Stimulated activated memory B cell treated with anti-CD40 and anti-IgM and Interleukin-4, amounts not matched to agents 10 μg/mL and 1 μg/mL and 100 μg/mL, for 72 hours (primary cell): ENCODE measurements around the gene CDH4.
"Not testable (repeated sequence)": the region's sequence is repeated elsewhere in the genome, so short reads cannot be mapped to it uniquely, and the experiment has no call there.

Experiments used
- ATAC-seq: fragments of 150-1000 bp; cut with Tn5 transposase; 2 replicates; pipeline ENCODE4 v1.10.0; 2021
- H3K27ac Mint-ChIP-seq: one replicate; pipeline ENCODE4 v1.8.0; 2022; ENCODE audit warnings: mild to moderate bottlenecking, mixed read lengths
- H3K27me3 Mint-ChIP-seq: one replicate; pipeline ENCODE4 v1.8.0; 2022; ENCODE audit warnings: mixed read lengths
- H3K36me3 Mint-ChIP-seq: one replicate; pipeline ENCODE4 v1.8.0; 2022; ENCODE audit warnings: mixed read lengths
- H3K4me1 Mint-ChIP-seq: one replicate; pipeline ENCODE4 v1.8.0; 2022; ENCODE audit warnings: mixed read lengths
- H3K4me3 Mint-ChIP-seq: one replicate; pipeline ENCODE4 v1.8.0; 2022; ENCODE audit warnings: mild to moderate bottlenecking, moderate library complexity, mixed read lengths
- H3K9me3 Mint-ChIP-seq: one replicate; pipeline ENCODE4 v1.8.0; 2022; ENCODE audit warnings: mixed read lengths

Gene CDH4

GRCh38 chr20:61263084-61263695 lies 11.1 kb downstream of the CDH4 start:
- Mint-ChIP-seq H3K36me3 (no peaks in the 10 kb centered on the region), H3K27me3 (peaks cover 11% of the 10 kb centered on the region), H3K27ac (no peak overlapping the region), H3K4me3 (no peak overlapping the region), H3K9me3 (peaks cover 17% of the 10 kb centered on the region), H3K4me1 (no peaks in the 10 kb centered on the region)
- ATAC-seq: no peak

DNA sequence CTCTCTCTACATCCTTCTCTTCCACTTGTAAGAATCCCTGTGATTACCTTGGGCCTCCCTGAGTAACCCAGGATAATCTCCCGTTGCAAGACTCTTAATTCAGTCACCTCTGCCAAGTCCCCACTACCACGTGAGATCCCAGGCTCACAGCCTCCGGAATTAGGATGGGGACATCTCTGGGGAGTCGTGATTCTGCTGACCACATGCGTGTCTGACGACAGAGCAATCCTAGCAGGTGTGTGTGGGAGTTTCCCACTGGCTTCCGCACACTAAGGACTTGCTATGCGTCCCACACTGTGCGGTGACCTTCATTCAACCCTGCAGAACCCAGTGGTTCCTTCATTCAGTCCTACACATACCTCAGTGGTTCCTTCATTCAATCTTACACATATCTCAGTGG lies 11.9 kb downstream of the CDH4 start:
- Mint-ChIP-seq H3K27me3 (peaks cover 11% of the 10 kb centered on the region), H3K4me3 (no peak overlapping the region), H3K9me3 (peaks cover 9% of the 10 kb centered on the region), H3K27ac (no peak overlapping the region), H3K4me1 (no peaks in the 10 kb centered on the region), H3K36me3 (no peaks in the 10 kb centered on the region)
- no peak for ATAC-seq

GRCh38 chr20:61267241-61267640 lies 15.2 kb downstream of the CDH4 start:
- H3K36me3 Mint-ChIP-seq: no peaks in the 10 kb centered on the region
- H3K4me1 Mint-ChIP-seq: no peaks in the 10 kb centered on the region
- H3K27me3 Mint-ChIP-seq: peaks cover 11% of the 10 kb centered on the region
- ATAC-seq: no peak
- no peak overlapping the region for H3K27ac Mint-ChIP-seq
- no peak overlapping the region for H3K4me3 Mint-ChIP-seq
- peaks cover 3% of the 10 kb centered on the region for H3K9me3 Mint-ChIP-seq

DNA sequence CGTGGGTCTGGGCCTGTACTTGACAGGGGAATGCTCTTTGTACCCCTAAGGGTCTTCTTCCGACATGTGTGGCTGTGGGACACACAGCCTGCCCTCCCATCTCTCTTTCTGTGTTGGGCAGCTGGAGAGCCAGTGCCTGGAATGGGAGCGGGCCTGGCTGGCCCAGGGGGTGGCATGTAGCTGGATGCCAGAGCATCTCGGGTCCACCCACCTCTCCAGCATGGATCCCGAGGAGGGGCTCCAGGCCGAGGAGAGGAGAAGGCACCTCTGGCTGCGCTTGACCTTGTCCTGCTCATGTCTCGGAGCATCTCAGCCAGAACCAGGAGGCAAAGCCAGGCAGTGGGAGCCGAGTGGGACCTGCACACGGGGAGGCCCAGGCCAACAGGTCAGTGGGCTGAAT lies 16.0 kb downstream of the CDH4 start:
- Mint-ChIP-seq H3K27me3 (peaks cover 11% of the 10 kb centered on the region), H3K4me3 (no peak overlapping the region), H3K27ac (no peak overlapping the region), H3K36me3 (no peaks in the 10 kb centered on the region), H3K4me1 (no peaks in the 10 kb centered on the region), H3K9me3 (peaks cover 10% of the 10 kb centered on the region)
- no peak for ATAC-seq

- no peak overlapping the region for H3K27ac Mint-ChIP-seq
- peaks cover 30% of the 10 kb centered on the region for H3K9me3 Mint-ChIP-seq
- H3K4me3 Mint-ChIP-seq: no peak overlapping the region
- no peak for ATAC-seq
- H3K4me1 Mint-ChIP-seq: no peaks in the 10 kb centered on the region
- H3K27me3 Mint-ChIP-seq: peaks cover 3% of the 10 kb centered on the region
- no peaks in the 10 kb centered on the region for H3K36me3 Mint-ChIP-seq
Measured at GRCh38 chr20:61271312-61272231, 19.5 kb downstream of the CDH4 start.

GRCh38 chr20:61273024-61273423 lies 21.0 kb downstream of the CDH4 start:
- not testable (repeated sequence) for H3K27ac Mint-ChIP-seq, ATAC-seq, H3K4me1 Mint-ChIP-seq, H3K4me3 Mint-ChIP-seq, H3K27me3 Mint-ChIP-seq, H3K36me3 Mint-ChIP-seq
- peaks cover 32% of the 10 kb centered on the region for H3K9me3 Mint-ChIP-seq

- H3K27me3 Mint-ChIP-seq, H3K36me3 Mint-ChIP-seq, H3K27ac Mint-ChIP-seq, H3K4me3 Mint-ChIP-seq, H3K4me1 Mint-ChIP-seq, ATAC-seq: not testable (repeated sequence)
- H3K9me3 Mint-ChIP-seq: peaks cover 32% of the 10 kb centered on the region
Measured at GRCh38 chr20:61273666-61274065, 21.6 kb downstream of the CDH4 start.

DNA sequence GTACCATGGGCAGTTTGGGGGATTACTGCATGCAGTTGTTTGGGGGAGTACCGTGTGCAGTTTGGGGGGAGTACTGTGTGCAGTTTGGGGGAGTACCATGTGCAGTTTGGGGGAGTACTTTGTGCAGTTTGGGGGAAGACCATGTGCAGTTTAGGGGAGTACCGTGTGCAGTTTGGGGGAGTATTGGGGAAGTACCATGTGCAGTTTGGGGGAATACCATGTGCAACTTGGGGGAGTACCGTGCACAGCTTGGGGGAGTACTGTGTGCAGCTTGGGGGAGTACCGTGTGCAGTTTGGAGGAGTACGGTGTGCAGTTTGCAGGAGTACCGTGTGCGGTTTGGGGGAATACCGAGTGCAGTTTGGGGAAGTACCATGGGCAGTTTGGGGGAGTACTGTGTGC lies 22.3 kb downstream of the CDH4 start:
- H3K27ac Mint-ChIP-seq: no peak overlapping the region
- H3K9me3 Mint-ChIP-seq: peaks cover 32% of the 10 kb centered on the region
- H3K4me1 Mint-ChIP-seq: no peaks in the 10 kb centered on the region
- H3K27me3 Mint-ChIP-seq: peaks cover 9% of the 10 kb centered on the region
- ATAC-seq: no peak
- H3K4me3 Mint-ChIP-seq: no peak overlapping the region
- no peaks in the 10 kb centered on the region for H3K36me3 Mint-ChIP-seq

- peaks cover 9% of the 10 kb centered on the region for H3K27me3 Mint-ChIP-seq
- H3K4me3 Mint-ChIP-seq: no peak overlapping the region
- H3K9me3 Mint-ChIP-seq: peaks cover 27% of the 10 kb centered on the region
- H3K27ac Mint-ChIP-seq: no peak overlapping the region
- no peaks in the 10 kb centered on the region for H3K36me3 Mint-ChIP-seq
- no peaks in the 10 kb centered on the region for H3K4me1 Mint-ChIP-seq
- no peak for ATAC-seq
Measured at GRCh38 chr20:61278296-61278695, 26.2 kb downstream of the CDH4 start.

DNA sequence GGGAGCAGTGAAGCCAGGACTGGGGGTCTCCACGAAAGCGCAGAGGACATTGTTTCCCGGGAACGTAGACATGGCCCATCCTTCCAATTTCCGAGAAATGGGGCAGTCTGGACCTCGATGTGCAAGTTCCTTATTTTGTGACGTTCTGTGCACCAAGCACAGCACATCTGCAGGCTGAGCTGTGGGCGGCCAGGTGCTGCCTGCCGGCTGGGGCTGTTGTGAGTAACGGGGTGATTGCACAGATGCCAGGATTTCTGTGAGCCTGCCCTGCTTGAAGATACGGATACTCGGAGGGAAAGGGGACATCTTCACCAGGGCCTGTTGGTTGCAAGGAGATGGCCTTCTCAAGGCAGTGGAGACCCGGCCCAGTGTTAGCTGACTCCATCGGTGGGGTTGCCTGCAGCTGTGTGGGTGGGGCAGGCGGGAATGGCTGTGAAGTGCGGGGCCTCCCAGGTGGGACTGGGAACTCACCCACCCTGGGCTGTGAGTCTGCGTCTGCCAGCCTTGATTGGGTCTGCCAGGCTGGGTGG lies 27.6 kb downstream of the CDH4 start:
- no peak overlapping the region for H3K27ac Mint-ChIP-seq
- H3K27me3 Mint-ChIP-seq: peaks cover 9% of the 10 kb centered on the region
- H3K9me3 Mint-ChIP-seq: peaks cover 14% of the 10 kb centered on the region

GRCh38 chr20:61280217-61280980 lies 28.3 kb downstream of the CDH4 start:
- no peaks in the 10 kb centered on the region for H3K4me1 Mint-ChIP-seq
- H3K4me3 Mint-ChIP-seq: no peak overlapping the region
- peaks cover 7% of the 10 kb centered on the region for H3K9me3 Mint-ChIP-seq
- peaks cover 9% of the 10 kb centered on the region for H3K27me3 Mint-ChIP-seq
- no peak for ATAC-seq
- H3K36me3 Mint-ChIP-seq: no peaks in the 10 kb centered on the region
- no peak overlapping the region for H3K27ac Mint-ChIP-seq

More for the DNA sequence above, 27.6 kb downstream of the CDH4 start:
- H3K4me3 Mint-ChIP-seq: no peak overlapping the region
- H3K36me3 Mint-ChIP-seq: no peaks in the 10 kb centered on the region
- no peaks in the 10 kb centered on the region for H3K4me1 Mint-ChIP-seq
- no peak for ATAC-seq

- H3K27me3 Mint-ChIP-seq: peaks cover 9% of the 10 kb centered on the region
- no peak overlapping the region for H3K4me3 Mint-ChIP-seq
- no peak overlapping the region for H3K27ac Mint-ChIP-seq
- no peak for ATAC-seq
- no peaks in the 10 kb centered on the region for H3K4me1 Mint-ChIP-seq
- H3K9me3 Mint-ChIP-seq: peaks cover 6% of the 10 kb centered on the region
- H3K36me3 Mint-ChIP-seq: no peaks in the 10 kb centered on the region
Measured at GRCh38 chr20:61281286-61281795, 29.3 kb downstream of the CDH4 start.

DNA sequence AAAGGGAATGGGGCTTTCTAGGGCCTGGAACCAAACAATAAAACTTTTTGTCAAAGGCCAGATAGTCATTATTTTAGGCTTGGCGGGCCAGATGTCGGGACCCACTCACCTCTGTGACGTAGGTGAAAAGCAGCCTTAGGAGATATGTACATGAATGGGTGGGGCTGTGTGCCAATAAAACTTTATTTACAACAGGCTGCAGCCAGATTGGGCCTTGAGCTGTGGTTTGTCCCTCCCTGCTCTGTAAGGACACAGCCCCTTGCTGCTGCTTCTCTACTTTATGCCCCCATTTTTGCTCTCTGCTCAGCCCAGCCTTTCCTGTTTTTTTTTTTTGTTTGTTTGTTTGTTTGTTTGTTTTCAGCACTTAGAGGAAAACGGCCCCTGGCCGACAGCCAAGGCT lies 32.7 kb downstream of the CDH4 start:
- no peak for ATAC-seq

DNA sequence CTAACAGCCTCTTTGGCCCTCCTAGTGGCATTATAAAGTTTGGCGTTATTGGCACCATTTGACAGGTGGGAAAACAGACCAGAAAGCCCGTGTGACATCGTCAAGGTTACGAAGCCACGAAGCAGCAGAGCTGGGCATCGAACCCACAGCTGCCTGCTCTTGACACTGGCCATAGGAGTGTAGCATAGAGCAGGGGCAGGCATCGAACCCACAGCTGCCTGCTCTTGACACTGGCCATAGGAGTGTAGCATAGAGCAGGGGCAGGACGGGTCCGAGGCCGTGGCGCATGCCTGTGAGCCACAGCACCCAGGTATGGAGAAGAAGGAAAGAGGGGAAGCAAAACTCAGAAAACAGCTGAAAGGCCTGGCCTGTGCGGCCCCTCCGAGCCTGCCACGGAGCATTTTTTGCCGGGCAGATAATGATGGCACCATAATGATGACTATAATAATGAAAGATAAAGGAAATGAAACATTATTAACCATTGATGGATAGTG lies 33.1 kb downstream of the CDH4 start:
- H3K36me3 Mint-ChIP-seq: no peaks in the 10 kb centered on the region
- H3K27me3 Mint-ChIP-seq: no peaks in the 10 kb centered on the region
- H3K9me3 Mint-ChIP-seq: peaks cover 4% of the 10 kb centered on the region
- H3K4me1 Mint-ChIP-seq: no peaks in the 10 kb centered on the region
- ATAC-seq: no peak
- H3K27ac Mint-ChIP-seq: no peak overlapping the region
- no peak overlapping the region for H3K4me3 Mint-ChIP-seq

More for the DNA sequence above, 32.7 kb downstream of the CDH4 start:
- Mint-ChIP-seq H3K27ac (no peak overlapping the region), H3K27me3 (no peaks in the 10 kb centered on the region), H3K36me3 (no peaks in the 10 kb centered on the region), H3K4me3 (no peak overlapping the region), H3K9me3 (peaks cover 4% of the 10 kb centered on the region), H3K4me1 (no peaks in the 10 kb centered on the region)

GRCh38 chr20:61285691-61286090 lies 33.6 kb downstream of the CDH4 start:
- H3K27me3 Mint-ChIP-seq: no peaks in the 10 kb centered on the region
- ATAC-seq: no peak
- no peak overlapping the region for H3K4me3 Mint-ChIP-seq
- H3K9me3 Mint-ChIP-seq: peaks cover 4% of the 10 kb centered on the region
- no peaks in the 10 kb centered on the region for H3K36me3 Mint-ChIP-seq
- H3K27ac Mint-ChIP-seq: no peak overlapping the region
- no peaks in the 10 kb centered on the region for H3K4me1 Mint-ChIP-seq
